CD4-positive, alpha-beta T cell (primary cell): ENCODE data around the gene SHMT2. TPM values are rescaled to one million over a fixed set of nuclear protein-coding genes. Genes with fewer than 3 reads are reported as not detected.

Experiments
- ATAC-seq: fragments of 200-7000 bp; cut with Tn5 transposase; one replicate; pipeline ENCODE4 v1.10.0; 2022; ENCODE audit warnings: mild to moderate bottlenecking; ENCODE audit not compliant: poor library complexity
- CTCF ChIA-PET: fragments of 350-600 bp; sonication (Branson Sonifier 250); formaldehyde crosslinking; loops from one replicate; lab custom pipeline; 2021; ENCODE audit warnings: antibody characterized with exemption, inconsistent platforms; lab: Charles Lee
- POLR2A ChIA-PET: fragments of 350-600 bp; sonication (Branson Sonifier 250); formaldehyde crosslinking; loops from one replicate; lab custom pipeline; 2021; ENCODE audit warnings: antibody characterized with exemption, inconsistent platforms; lab: Charles Lee
- DNase-seq, 14 experiments: peaks; one replicate each; pipeline ENCODE4 v3.0.0-alpha.2; 2013 to 2020; ENCODE audit warnings: mixed read lengths in 2 of 14
- H3K27ac ChIP-seq, 2 donors: one replicate each; pipeline versions ENCODE4 v1.5.1 to v1.7.0; 2013; ENCODE audit warnings: low read length in 2 of 2, low read depth in 1 of 2, mild to moderate bottlenecking in 1 of 2
- H3K27me3 ChIP-seq, 2 experiments: 1 replicate in 1 of 2; 2 replicates in 1 of 2; pipeline versions ENCODE4 v1.6.1 to v1.7.0; 2013; ENCODE audit warnings: low read length in 2 of 2, control low read depth in 1 of 2, mild to moderate bottlenecking in 1 of 2, moderate library complexity in 1 of 2; ENCODE audit not compliant: insufficient read depth in 2 of 2, control insufficient read depth in 1 of 2
- H3K36me3 ChIP-seq: one replicate; pipeline ENCODE4 v1.6.1; 2013; ENCODE audit warnings: low read length, control low read depth; ENCODE audit not compliant: insufficient read depth
- H3K4me1 ChIP-seq: one replicate; pipeline ENCODE4 v1.6.1; 2013; ENCODE audit warnings: low read length, control low read depth; ENCODE audit not compliant: insufficient read depth
- H3K4me3 ChIP-seq: one replicate; pipeline ENCODE4 v1.5.1; 2013; ENCODE audit warnings: mild to moderate bottlenecking, low read length, moderate library complexity
- H3K9me3 ChIP-seq, 2 experiments: 1 replicate in 1 of 2; 2 replicates in 1 of 2; pipeline versions ENCODE4 v1.6.1 to v1.7.0; 2013; ENCODE audit warnings: low read length in 2 of 2, mild to moderate bottlenecking in 2 of 2, control low read depth in 1 of 2, moderate library complexity in 1 of 2; ENCODE audit not compliant: control insufficient read depth in 1 of 2, insufficient read depth in 1 of 2
- H3K27ac Mint-ChIP-seq: one replicate; pipeline ENCODE4 v1.8.0; 2020; ENCODE audit warnings: mixed read lengths
- H3K27me3 Mint-ChIP-seq: one replicate; pipeline ENCODE4 v1.8.0; 2021; ENCODE audit warnings: mixed read lengths
- H3K36me3 Mint-ChIP-seq: one replicate; pipeline ENCODE4 v1.8.0; 2021; ENCODE audit warnings: low read depth, mixed read lengths
- H3K4me1 Mint-ChIP-seq: one replicate; pipeline ENCODE4 v1.8.0; 2021; ENCODE audit warnings: low read depth, mixed read lengths
- H3K4me3 Mint-ChIP-seq: one replicate; pipeline ENCODE4 v1.8.0; 2020; ENCODE audit warnings: mild to moderate bottlenecking, mixed read lengths
- H3K9me3 Mint-ChIP-seq: one replicate; pipeline ENCODE4 v1.8.0; 2020; ENCODE audit warnings: mixed read lengths
- intact Hi-C, 2 experiments: fragments of 100-400 bp; cut with DNase I in 1 of 2; cut with micrococcal nuclease in 1 of 2; formaldehyde crosslinking; loops; one replicate each; pipeline versions ENCODE4 v1.15.1 to v1.9.0; 2023 to 2025; cut with DNase I, micrococcal nuclease
- total RNA-seq, 174 experiments: library from RNA in 2 of 174; stranded (reverse) in 2 of 174; gene quantifications; one replicate each; pipeline ENCODE4 v1.2.3 and lab custom pipeline; 2021 to 2026
- TF ChIP-seq, protein P1 (sequence below): fragments of 200-600 bp; IDR thresholded peaks from one replicate; pipeline ENCODE4 v1.8.0; 2022; ENCODE audit warnings: antibody characterized with exemption, mild to moderate bottlenecking

The SHMT2 gene
- total RNA-seq, 2 experiments from 2014 or later = 21.3 to 22.2 TPM

GRCh38 chr12:57230381-57231155, 1.1 kb downstream of the SHMT2 start:
- H3K27ac Mint-ChIP-seq = no peak overlapping the region
- H3K9me3 Mint-ChIP-seq = no peaks in the 10 kb centered on the region
- DNase-seq (no peak), ATAC-seq (no peak)
- ChIA-PET POLR2A (interaction anchor here (1.3 to 2.7 kb wide), 5 partner anchors 9 to 161 kb away, joined by 3 to 48 read pairs (median 11); no protein-coding TSS in a partner anchor), CTCF (interaction anchor here (2.2 to 8.3 kb wide), 3 partner anchors 8 to 16 kb away, joined by 21 to 127 read pairs (median 24); a partner anchor contains a TSS)
- H3K4me1 ChIP-seq = peaks cover 63% of the 10 kb centered on the region
- TF ChIP-seq, protein P1, sequence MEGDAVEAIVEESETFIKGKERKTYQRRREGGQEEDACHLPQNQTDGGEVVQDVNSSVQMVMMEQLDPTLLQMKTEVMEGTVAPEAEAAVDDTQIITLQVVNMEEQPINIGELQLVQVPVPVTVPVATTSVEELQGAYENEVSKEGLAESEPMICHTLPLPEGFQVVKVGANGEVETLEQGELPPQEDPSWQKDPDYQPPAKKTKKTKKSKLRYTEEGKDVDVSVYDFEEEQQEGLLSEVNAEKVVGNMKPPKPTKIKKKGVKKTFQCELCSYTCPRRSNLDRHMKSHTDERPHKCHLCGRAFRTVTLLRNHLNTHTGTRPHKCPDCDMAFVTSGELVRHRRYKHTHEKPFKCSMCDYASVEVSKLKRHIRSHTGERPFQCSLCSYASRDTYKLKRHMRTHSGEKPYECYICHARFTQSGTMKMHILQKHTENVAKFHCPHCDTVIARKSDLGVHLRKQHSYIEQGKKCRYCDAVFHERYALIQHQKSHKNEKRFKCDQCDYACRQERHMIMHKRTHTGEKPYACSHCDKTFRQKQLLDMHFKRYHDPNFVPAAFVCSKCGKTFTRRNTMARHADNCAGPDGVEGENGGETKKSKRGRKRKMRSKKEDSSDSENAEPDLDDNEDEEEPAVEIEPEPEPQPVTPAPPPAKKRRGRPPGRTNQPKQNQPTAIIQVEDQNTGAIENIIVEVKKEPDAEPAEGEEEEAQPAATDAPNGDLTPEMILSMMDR = no peak
- peaks cover 0 to 5% of the 10 kb centered on the region in 2 experiments for H3K9me3 ChIP-seq
- H3K36me3 ChIP-seq = peaks cover 39% of the 10 kb centered on the region
- H3K27me3 Mint-ChIP-seq = peaks cover 22% of the 10 kb centered on the region
- peaks cover 59% of the 10 kb centered on the region for H3K4me1 Mint-ChIP-seq
- H3K27me3 ChIP-seq = peaks cover 10 to 21% of the 10 kb centered on the region in 2 experiments
- peak overlapping the region; percentile 98 for H3K4me3 ChIP-seq
- peak overlapping the region; percentile 93 for H3K4me3 Mint-ChIP-seq
- H3K27ac ChIP-seq = no peak overlapping the region
- intact Hi-C loops = loop anchor here in 1 of 2 experiments (5.0 kb wide), 1 partner anchor 148 kb away; no protein-coding TSS in a partner anchor
- peaks cover 48% of the 10 kb centered on the region for H3K36me3 Mint-ChIP-seq

GRCh38 chr12:57231276-57232021, 1.9 kb downstream of the SHMT2 start:
- peaks cover 9 to 17% of the 10 kb centered on the region in 2 experiments for H3K27me3 ChIP-seq
- H3K27ac ChIP-seq = no peak overlapping the region
- CTCF ChIA-PET = interaction anchor here (2.5 to 8.3 kb wide), 2 partner anchors 7 to 12 kb away, joined by 21 to 127 read pairs; a partner anchor contains a TSS
- TF ChIP-seq, protein P1 = no peak
- peaks cover 39% of the 10 kb centered on the region for H3K36me3 ChIP-seq
- no peak overlapping the region for H3K27ac Mint-ChIP-seq
- DNase-seq (no peak), ATAC-seq (no peak)
- peaks cover 19% of the 10 kb centered on the region for H3K27me3 Mint-ChIP-seq
- H3K9me3 ChIP-seq = peaks cover 0 to 7% of the 10 kb centered on the region in 2 experiments
- POLR2A ChIA-PET = interaction anchor here (1.3 to 2.7 kb wide), 2 partner anchors 8 to 10 kb away, joined by 3 to 48 read pairs; no protein-coding TSS in a partner anchor
- H3K36me3 Mint-ChIP-seq = peaks cover 48% of the 10 kb centered on the region
- intact Hi-C loops = loop anchor here in 1 of 2 experiments (5.0 kb wide), 1 partner anchor 149 kb away; no protein-coding TSS in a partner anchor
- H3K4me1 ChIP-seq = peaks cover 64% of the 10 kb centered on the region
- no peaks in the 10 kb centered on the region for H3K9me3 Mint-ChIP-seq
- peak overlapping the region; percentile 93 for H3K4me3 Mint-ChIP-seq
- peak overlapping the region; percentile 98 for H3K4me3 ChIP-seq
- H3K4me1 Mint-ChIP-seq = peaks cover 58% of the 10 kb centered on the region

GRCh38 chr12:57232156-57232756, 2.7 kb downstream of the SHMT2 start:
- CTCF ChIA-PET = interaction anchor here (8.3 kb wide), 1 partner anchor 6 kb away, joined by 127 read pairs; a partner anchor contains a TSS
- POLR2A ChIA-PET = interaction anchor here (1.8 kb wide), 1 partner anchor 10 kb away, joined by 6 read pairs; no protein-coding TSS in a partner anchor
- Mint-ChIP-seq H3K4me3 (no peak overlapping the region), H3K36me3 (peaks cover 48% of the 10 kb centered on the region), H3K4me1 (peaks cover 61% of the 10 kb centered on the region), H3K27ac (no peak overlapping the region), H3K9me3 (no peaks in the 10 kb centered on the region), H3K27me3 (peaks cover 21% of the 10 kb centered on the region)
- Histone ChIP-seq H3K4me3 (no peak overlapping the region), H3K27ac (no peak overlapping the region), H3K9me3 (peaks cover 0 to 8% of the 10 kb centered on the region in 2 experiments), H3K4me1 (peaks cover 64% of the 10 kb centered on the region), H3K27me3 (peaks cover 13 to 18% of the 10 kb centered on the region in 2 experiments), H3K36me3 (peaks cover 39% of the 10 kb centered on the region)
- ATAC-seq (no peak), DNase-seq (no peak)
- intact Hi-C loops = loop anchor here in 1 of 2 experiments (5.0 kb wide), 1 partner anchor 150 kb away; no protein-coding TSS in a partner anchor
- TF ChIP-seq, protein P1 = no peak
